Body of pancreas (tissue), 4 donors: ENCODE results near the gene ATG4B. TPM values are rescaled to one million over a fixed set of nuclear protein-coding genes. Genes with fewer than 3 reads are reported as not detected.

Experiments used
- ATAC-seq: fragments of 150-250 bp; one replicate; pipeline ENCODE4 v1.9.1; 2016
- DNase-seq, 4 donors: peaks; one replicate each; pipeline ENCODE4 v3.0.0-alpha.2; 2019
- H3K27ac ChIP-seq, 4 donors: fragments of 200-600 bp; sonication (generic); 1 replicate in 3 of 4; 2 replicates in 1 of 4; pipeline versions ENCODE4 v1.5.1 to v1.6.1; 2016 to 2019; ENCODE audit warnings: mild to moderate bottlenecking in 1 of 4, mixed read lengths in 1 of 4, moderate library complexity in 1 of 4
- H3K27me3 ChIP-seq, 2 donors: fragments of 200-600 bp; sonication (generic); one replicate each; pipeline ENCODE4 v1.6.0; 2016; ENCODE audit warnings: mild to moderate bottlenecking in 1 of 2
- H3K36me3 ChIP-seq, 2 donors: fragments of 200-600 bp; sonication (generic); replicated peaks in 1 of 2; 2 replicates each; pipeline ENCODE4 v1.5.1; 2016; ENCODE audit warnings: low read depth in 2 of 2; ENCODE audit not compliant: insufficient read depth in 1 of 2
- H3K4me1 ChIP-seq: fragments of 200-600 bp; sonication (generic); one replicate; pipeline ENCODE4 v1.6.0; 2016
- H3K4me3 ChIP-seq, 2 donors: fragments of 200-600 bp; sonication (generic); 1 replicate in 1 of 2; 2 replicates in 1 of 2; pipeline ENCODE4 v1.5.1; 2016 to 2019
- H3K9me3 ChIP-seq, 3 donors: fragments of 200-600 bp; sonication (generic); 1 replicate in 2 of 3; 2 replicates in 1 of 3; pipeline ENCODE4 v1.5.1; 2016
- POLR2A ChIP-seq, 3 donors: fragments of 450-650 bp; IDR thresholded peaks; one replicate each; pipeline ENCODE4 v1.6.1; 2016; ENCODE audit warnings: antibody characterized with exemption in 3 of 3, mild to moderate bottlenecking in 2 of 3
- WGBS, 2 donors: methylation state at CpG; one replicate each; pipeline ENCODE4 v1.1.5; 2017; 5-methylcytosine and 5-hydroxymethylcytosine counted together
- intact Hi-C: fragments of 100-400 bp; cut with DNase I; formaldehyde crosslinking; loops from one replicate; pipeline ENCODE4 v1.15.1; 2023
- total RNA-seq, 2 donors: library from RNA; depleted of rRNA; stranded (reverse); fragments of >200 nt; gene quantifications; one replicate each; pipeline ENCODE4 v1.1.0, GENCODE V29; 2016
- TF ChIP-seq, protein P1 (sequence below), 7 experiments: fragments of 450-650 bp in 4 of 7; fragments of 200-600 bp in 3 of 7; sonication (generic) in 3 of 7; IDR thresholded peaks; one replicate each; pipeline ENCODE4 v1.5.1; 2016 to 2019; ENCODE audit warnings: antibody characterized with exemption in 7 of 7

The ATG4B gene
- total RNA-seq, 2 donors from 2014 or later, result 27.5 to 54.4 TPM

DNA sequence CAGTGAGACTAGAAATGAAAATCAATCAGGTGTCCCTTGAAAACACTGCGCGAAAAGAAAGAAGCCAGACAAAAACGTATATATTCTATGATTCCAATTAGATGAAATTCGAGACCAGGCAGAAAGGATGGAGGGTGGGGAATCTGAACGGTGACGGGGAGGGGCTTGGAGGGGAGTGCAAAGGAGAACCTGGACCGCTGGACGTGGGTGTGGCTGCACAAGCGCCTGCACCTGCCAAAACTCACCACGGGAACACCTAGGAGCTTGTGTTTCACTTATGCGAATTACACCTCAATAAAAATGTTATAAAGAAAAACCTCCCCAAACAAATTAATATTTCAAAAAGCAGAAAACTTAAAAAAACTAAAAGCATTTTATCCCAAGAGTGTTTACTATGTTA is 22.5 kb upstream of the ATG4B start:
- H3K27ac ChIP-seq, result no peak overlapping the region
- H3K9me3 ChIP-seq, result no peaks in the 10 kb centered on the region
- DNase-seq (no peak), ATAC-seq (no peak)
- H3K4me1 ChIP-seq, result peaks cover 12% of the 10 kb centered on the region
- no peaks in the 10 kb centered on the region for H3K36me3 ChIP-seq
- intact Hi-C loops, result no loop called here
- TF ChIP-seq POLR2A (IDR thresholded peaks at IDR 0.05), result no peak
- TF ChIP-seq, protein P1, sequence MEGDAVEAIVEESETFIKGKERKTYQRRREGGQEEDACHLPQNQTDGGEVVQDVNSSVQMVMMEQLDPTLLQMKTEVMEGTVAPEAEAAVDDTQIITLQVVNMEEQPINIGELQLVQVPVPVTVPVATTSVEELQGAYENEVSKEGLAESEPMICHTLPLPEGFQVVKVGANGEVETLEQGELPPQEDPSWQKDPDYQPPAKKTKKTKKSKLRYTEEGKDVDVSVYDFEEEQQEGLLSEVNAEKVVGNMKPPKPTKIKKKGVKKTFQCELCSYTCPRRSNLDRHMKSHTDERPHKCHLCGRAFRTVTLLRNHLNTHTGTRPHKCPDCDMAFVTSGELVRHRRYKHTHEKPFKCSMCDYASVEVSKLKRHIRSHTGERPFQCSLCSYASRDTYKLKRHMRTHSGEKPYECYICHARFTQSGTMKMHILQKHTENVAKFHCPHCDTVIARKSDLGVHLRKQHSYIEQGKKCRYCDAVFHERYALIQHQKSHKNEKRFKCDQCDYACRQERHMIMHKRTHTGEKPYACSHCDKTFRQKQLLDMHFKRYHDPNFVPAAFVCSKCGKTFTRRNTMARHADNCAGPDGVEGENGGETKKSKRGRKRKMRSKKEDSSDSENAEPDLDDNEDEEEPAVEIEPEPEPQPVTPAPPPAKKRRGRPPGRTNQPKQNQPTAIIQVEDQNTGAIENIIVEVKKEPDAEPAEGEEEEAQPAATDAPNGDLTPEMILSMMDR (IDR thresholded peaks at IDR 0.05), result no peak
- no peaks in the 10 kb centered on the region for H3K27me3 ChIP-seq
- H3K4me3 ChIP-seq, result no peak overlapping the region
- WGBS, 2 donors, result 72 to 78% methylated on average over 11 of the region's 11 CpGs

DNA sequence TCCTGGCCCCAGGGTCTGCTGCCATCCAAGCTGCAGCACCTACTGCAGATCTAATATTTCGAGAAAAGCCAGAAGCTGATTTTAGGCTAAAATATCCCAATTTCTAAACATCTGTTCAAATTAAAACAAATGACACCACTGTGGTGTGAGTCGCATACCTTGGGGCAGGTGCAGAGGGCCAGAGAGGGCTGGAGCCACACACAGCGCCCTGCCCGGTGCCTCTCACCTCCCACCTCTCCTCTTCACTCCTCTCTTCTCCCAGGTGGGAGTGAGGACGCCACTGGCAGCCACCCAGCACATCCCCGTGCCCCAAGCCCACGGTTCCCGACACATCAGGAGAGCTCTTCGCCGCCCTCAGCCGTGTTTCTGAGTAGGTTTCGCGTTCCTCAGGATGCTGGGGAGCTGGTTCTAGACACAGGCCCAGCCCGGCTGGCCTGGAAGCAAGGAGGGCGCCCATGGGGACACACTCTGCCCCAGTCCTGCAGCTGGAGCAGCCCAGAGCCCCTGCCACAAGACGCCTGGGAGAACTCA is 21.9 kb upstream of the ATG4B start:
- peaks cover 7% of the 10 kb centered on the region for H3K4me1 ChIP-seq
- ATAC-seq (no peak), DNase-seq (no peak)
- intact Hi-C loops, result no loop called here
- no peak for TF ChIP-seq POLR2A (IDR thresholded peaks at IDR 0.05)
- TF ChIP-seq, protein P1 (IDR thresholded peaks at IDR 0.05), result no peak
- no peak overlapping the region for H3K27ac ChIP-seq
- H3K27me3 ChIP-seq, result no peaks in the 10 kb centered on the region
- no peaks in the 10 kb centered on the region for H3K36me3 ChIP-seq
- WGBS, 2 donors, result 86 to 90% methylated on average over 11 to 14 of the region's 16 CpGs
- H3K4me3 ChIP-seq, result no peak overlapping the region
- no peaks in the 10 kb centered on the region for H3K9me3 ChIP-seq

DNA sequence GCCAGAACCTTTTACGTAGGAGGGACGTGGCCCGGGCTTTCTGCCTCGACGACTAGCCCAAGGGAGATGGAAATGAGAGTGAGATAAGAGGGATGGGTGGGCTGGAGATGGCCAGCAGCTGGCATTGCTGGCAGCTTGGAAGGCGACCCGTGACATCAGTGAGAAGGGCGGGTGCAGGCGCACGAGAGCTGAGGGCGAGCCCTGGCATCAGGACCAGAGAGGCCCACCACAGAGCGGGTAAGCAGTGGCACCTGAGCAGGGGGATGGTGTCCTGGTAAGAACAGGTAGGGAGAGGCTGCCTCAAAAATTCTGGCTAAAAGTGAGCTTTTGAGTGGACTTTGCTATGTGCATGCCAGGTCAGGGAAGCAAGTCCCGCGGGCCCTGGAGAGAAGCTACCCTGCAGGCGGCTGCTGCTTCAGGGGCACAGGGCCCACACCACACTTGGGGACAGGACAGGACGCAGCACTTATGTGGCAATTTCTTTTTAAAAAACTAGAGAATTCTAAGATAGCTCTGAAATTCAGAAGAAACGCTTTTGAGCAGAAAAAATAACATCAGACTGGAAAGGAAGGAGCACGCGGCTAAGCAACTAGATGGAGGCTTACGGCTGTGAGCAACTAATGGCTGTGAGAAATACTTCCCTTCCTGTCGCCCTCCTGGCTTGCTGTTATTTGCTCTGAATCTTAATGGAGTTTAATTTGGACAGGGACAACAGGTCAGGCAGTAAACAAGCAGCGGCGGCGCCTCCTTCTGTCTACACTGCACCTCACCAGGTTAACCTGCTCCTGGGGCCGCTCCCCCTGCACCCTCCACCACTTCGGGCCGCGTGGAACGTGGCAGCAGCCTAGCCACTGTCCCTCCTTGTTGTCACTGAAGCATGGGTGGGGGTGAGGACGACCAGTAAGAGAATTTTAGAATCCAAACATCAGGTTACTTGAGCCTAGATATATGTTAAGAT is 21.0 kb upstream of the ATG4B start:
- Histone ChIP-seq H3K9me3 (no peaks in the 10 kb centered on the region), H3K4me1 (peaks cover 6% of the 10 kb centered on the region)
- ATAC-seq, result no peak

DNA sequence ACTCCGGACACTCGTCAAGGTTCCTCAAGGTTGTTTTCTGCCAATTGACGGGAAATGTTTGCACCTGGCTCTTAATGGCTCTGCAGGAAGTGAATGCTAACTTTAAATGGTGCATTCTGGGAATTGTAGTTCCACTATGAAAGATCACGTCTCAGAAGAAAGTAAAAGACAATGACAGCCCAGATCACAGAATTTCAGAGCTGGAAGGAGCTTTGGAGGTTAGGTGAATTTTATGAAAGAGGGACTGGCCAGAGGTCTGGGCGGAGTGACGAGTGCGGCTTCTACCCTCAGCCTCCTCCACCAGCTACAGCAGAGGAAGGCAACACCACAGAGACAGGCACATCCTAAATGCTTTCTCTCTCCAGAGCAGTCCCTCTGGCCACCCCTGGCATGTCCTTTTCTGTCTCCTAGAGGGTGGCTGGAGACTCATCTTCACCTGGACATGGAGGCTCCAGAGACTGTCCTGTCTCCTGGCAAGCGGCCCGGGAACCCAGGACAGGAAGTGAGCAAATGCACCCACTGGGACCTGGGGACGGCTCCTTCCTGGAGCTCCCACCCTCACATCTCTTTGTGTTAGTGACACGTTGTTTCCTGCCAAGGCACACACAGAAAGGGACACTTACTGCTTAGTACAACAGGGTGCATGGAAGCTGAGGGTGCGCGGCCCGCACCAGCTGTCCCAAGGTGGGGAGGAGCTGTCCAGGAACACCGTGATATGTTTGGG is 19.9 kb upstream of the ATG4B start:
- no peaks in the 10 kb centered on the region for H3K9me3 ChIP-seq
- peak in 2 of 4 donors; percentile 31 to 45 for DNase-seq
- no peaks in the 10 kb centered on the region for H3K27me3 ChIP-seq
- TF ChIP-seq, protein P1 (IDR thresholded peaks at IDR 0.05), result no peak
- no peak for TF ChIP-seq POLR2A (IDR thresholded peaks at IDR 0.05)
- intact Hi-C loops, result no loop called here
- 53 to 54% methylated on average over 15 of the region's 15 CpGs for WGBS, 2 donors
- H3K4me3 ChIP-seq, result no peak overlapping the region
- ATAC-seq, result peak; percentile 75
- H3K36me3 ChIP-seq, result no peaks in the 10 kb centered on the region
- peaks cover 6% of the 10 kb centered on the region for H3K4me1 ChIP-seq
- H3K27ac ChIP-seq, result peak overlapping the region in 2 of 4 donors; percentile 22 to 34

More for the DNA sequence above, 21.0 kb upstream of the ATG4B start:
- DNase-seq, result peak in 1 of 4 donors; percentile 24
- Histone ChIP-seq H3K27me3 (no peaks in the 10 kb centered on the region), H3K36me3 (no peaks in the 10 kb centered on the region), H3K4me3 (no peak overlapping the region), H3K27ac (peak overlapping the region in 1 of 4 donors; percentile 34)
- 78% methylated on average over 30 of the region's 30 CpGs for whole genome bisulfite sequencing, 2 donors
- intact Hi-C loops, result no loop called here
- TF ChIP-seq, protein P1 (IDR thresholded peaks at IDR 0.05), result no peak
- no peak for TF ChIP-seq POLR2A (IDR thresholded peaks at IDR 0.05)
